ENCODE measurements around the gene TRPM2.

- TF ChIP-seq POLR2A (IDR thresholded peaks at IDR 0.05) (no peak), CTCF (IDR thresholded peaks at IDR 0.05 in 4 of 5, conservative IDR thresholded peaks at IDR 0.05 in 1 of 5) (no peak)
Observed at GRCh38 chr21:44377922-44378645, 24.7 kb downstream of the TRPM2 start.
